Measurements from ENCODE around the gene SLC26A6.

The SLC26A6 gene

GRCh38 chr3:48612309-48612708, 23.0 kb downstream of the SLC26A6 start:
- no peak for ATAC-seq
- no peak for TF ChIP-seq ZNF8 (CRISPR knock-in tag; IDR thresholded peaks at IDR 0.05)
- TF ChIP-seq, protein P1, sequence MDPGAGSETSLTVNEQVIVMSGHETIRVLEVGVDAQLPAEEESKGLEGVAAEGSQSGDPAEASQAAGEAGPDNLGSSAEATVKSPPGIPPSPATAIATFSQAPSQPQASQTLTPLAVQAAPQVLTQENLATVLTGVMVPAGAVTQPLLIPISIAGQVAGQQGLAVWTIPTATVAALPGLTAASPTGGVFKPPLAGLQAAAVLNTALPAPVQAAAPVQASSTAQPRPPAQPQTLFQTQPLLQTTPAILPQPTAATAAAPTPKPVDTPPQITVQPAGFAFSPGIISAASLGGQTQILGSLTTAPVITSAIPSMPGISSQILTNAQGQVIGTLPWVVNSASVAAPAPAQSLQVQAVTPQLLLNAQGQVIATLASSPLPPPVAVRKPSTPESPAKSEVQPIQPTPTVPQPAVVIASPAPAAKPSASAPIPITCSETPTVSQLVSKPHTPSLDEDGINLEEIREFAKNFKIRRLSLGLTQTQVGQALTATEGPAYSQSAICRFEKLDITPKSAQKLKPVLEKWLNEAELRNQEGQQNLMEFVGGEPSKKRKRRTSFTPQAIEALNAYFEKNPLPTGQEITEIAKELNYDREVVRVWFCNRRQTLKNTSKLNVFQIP (CRISPR knock-in tag; IDR thresholded peaks at IDR 0.05; ENCODE audit: borderline replicate concordance, low read depth) = no peak
- no peak for TF ChIP-seq ZNF565 (CRISPR knock-in tag; conservative IDR thresholded peaks at IDR 0.05; ENCODE audit: low read depth)
- TF ChIP-seq ZFP30 (CRISPR knock-in tag; IDR thresholded peaks at IDR 0.05) = no peak
- no peak for TF ChIP-seq TCF4 (CRISPR knock-in tag; IDR thresholded peaks at IDR 0.05; ENCODE audit: borderline replicate concordance)
- no peak for TF ChIP-seq ZC3H10 (CRISPR knock-in tag; IDR thresholded peaks at IDR 0.05)
- no peak for TF ChIP-seq TSHZ2 (CRISPR knock-in tag; IDR thresholded peaks at IDR 0.05)
- TF ChIP-seq, protein P2, sequence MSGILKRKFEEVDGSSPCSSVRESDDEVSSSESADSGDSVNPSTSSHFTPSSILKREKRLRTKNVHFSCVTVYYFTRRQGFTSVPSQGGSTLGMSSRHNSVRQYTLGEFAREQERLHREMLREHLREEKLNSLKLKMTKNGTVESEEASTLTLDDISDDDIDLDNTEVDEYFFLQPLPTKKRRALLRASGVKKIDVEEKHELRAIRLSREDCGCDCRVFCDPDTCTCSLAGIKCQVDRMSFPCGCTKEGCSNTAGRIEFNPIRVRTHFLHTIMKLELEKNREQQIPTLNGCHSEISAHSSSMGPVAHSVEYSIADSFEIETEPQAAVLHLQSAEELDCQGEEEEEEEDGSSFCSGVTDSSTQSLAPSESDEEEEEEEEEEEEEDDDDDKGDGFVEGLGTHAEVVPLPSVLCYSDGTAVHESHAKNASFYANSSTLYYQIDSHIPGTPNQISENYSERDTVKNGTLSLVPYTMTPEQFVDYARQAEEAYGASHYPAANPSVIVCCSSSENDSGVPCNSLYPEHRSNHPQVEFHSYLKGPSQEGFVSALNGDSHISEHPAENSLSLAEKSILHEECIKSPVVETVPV (CRISPR knock-in tag; IDR thresholded peaks at IDR 0.05) = no peak
- no peak for TF ChIP-seq SNAI2 (CRISPR knock-in tag; IDR thresholded peaks at IDR 0.05)
- TF ChIP-seq CSDC2 (CRISPR knock-in tag; IDR thresholded peaks at IDR 0.05) = no peak

- peak; percentile 100 for ATAC-seq
- TF ChIP-seq BACH2 (CRISPR knock-in tag; IDR thresholded peaks at IDR 0.05; ENCODE audit: borderline replicate concordance) = no peak
- TF ChIP-seq ZC3H10 (CRISPR knock-in tag; IDR thresholded peaks at IDR 0.05) = no peak
- no peak for TF ChIP-seq GLIS3 (CRISPR knock-in tag; IDR thresholded peaks at IDR 0.05)
- peak; percentile 46; the same call in 1 of the 2 replicates for TF ChIP-seq TSHZ2 (CRISPR knock-in tag; IDR thresholded peaks at IDR 0.05)
- no peak for TF ChIP-seq CREB5 (CRISPR knock-in tag; IDR thresholded peaks at IDR 0.05; ENCODE audit: low read depth)
- TF ChIP-seq ISL1 (CRISPR knock-in tag; IDR thresholded peaks at IDR 0.05) = no peak
Observed at GRCh38 chr3:48609088-48610005, 25.9 kb downstream of the SLC26A6 start, which contains the start of gene UQCRC1. TSS of gene UQCRC1 (minus strand) at chr3:48609646. CDS start at chr3:48609620, 26 bp downstream.

GRCh38 chr3:48607519-48607918, 27.7 kb downstream of the SLC26A6 start:
- no peak for TF ChIP-seq ZNF70 (CRISPR knock-in tag; IDR thresholded peaks at IDR 0.05)
- TF ChIP-seq SNAI2 (CRISPR knock-in tag; IDR thresholded peaks at IDR 0.05) = no peak
- TF ChIP-seq RARB (CRISPR knock-in tag; IDR thresholded peaks at IDR 0.05) = no peak
- ATAC-seq = no peak

DNA sequence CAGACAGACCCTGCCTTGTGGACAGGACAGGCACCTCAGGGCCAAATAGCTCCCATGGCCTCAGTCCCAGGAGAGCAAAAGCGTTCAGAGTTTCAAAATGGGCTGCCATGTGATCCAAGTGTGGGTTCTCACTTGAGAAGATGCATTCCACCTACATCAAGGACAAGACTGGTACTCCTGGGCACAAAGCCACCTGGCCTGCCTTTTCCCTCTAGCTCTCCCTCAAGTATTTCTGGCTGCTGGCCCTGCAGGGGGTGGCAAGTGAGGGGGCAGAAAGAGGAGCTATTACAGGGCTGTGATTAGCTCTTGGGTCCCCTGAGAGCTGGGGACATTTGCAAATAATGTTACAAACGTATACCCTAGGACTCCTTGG, 33.7 kb downstream of the SLC26A6 start:
- ATAC-seq = no peak
- TF ChIP-seq GLIS3 (CRISPR knock-in tag; IDR thresholded peaks at IDR 0.05) = no peak
- no peak for TF ChIP-seq TSHZ2 (CRISPR knock-in tag; IDR thresholded peaks at IDR 0.05)
- TF ChIP-seq ARNTL (CRISPR knock-in tag; IDR thresholded peaks at IDR 0.05; ENCODE audit: borderline replicate concordance, low read depth) = no peak
- TF ChIP-seq RARB (CRISPR knock-in tag; IDR thresholded peaks at IDR 0.05) = no peak
- no peak for TF ChIP-seq CSDC2 (CRISPR knock-in tag; IDR thresholded peaks at IDR 0.05)
- no peak for TF ChIP-seq PATZ1 (CRISPR knock-in tag; IDR thresholded peaks at IDR 0.05; ENCODE audit: borderline replicate concordance)
- no peak for TF ChIP-seq SNAI2 (CRISPR knock-in tag; IDR thresholded peaks at IDR 0.05)
- no peak for TF ChIP-seq ZNF565 (CRISPR knock-in tag; conservative IDR thresholded peaks at IDR 0.05; ENCODE audit: low read depth)
- no peak for TF ChIP-seq ZNF70 (CRISPR knock-in tag; IDR thresholded peaks at IDR 0.05)
- TF ChIP-seq ZNF8 (CRISPR knock-in tag; IDR thresholded peaks at IDR 0.05) = no peak
- TF ChIP-seq ZFP30 (CRISPR knock-in tag; IDR thresholded peaks at IDR 0.05) = no peak
